ENCODE data around the gene SNRPD3. TPM values are rescaled to one million over a fixed set of nuclear protein-coding genes. Genes with fewer than 3 reads are reported as not detected.

The SNRPD3 gene
- total and polyA plus RNA-seq, 2 donors (not counting 3 experiments of a cell fraction or from before 2014, with no cell fraction given), result 121 to 253 TPM

DNA sequence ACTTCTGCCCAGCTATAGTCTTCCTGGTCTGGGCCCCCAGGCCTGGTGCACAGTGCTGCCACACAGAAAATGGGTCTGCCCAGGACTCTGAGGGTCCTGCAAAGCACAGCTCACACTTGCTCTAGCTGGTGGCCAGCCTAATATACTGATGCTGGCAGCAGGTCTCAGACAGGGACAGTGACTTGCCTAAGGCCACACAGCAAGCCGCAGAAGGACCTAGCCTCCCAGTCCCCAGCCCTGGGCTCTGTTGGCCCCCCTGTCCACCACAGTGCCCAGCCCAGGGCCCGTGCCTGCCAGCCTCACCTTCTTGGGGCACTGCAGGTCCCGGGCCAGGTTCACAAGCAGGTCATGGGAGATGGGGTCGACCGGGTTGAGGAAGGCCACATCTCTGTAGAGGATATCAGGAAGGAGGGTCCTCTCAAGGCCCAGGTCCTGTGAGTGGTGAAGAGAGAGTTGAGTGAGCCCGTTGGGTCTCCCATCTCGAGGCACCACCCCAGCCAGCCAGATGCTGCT lies 33.8 kb downstream of the SNRPD3 start:
- H4K20me1 ChIP-seq (replicated peaks; ENCODE audit: control insufficient read depth, extremely low read depth, insufficient read depth, low read length), result no peaks in the 10 kb centered on the region
- H3K27ac ChIP-seq (ENCODE audit: insufficient read depth, low read depth, low read length), result no peak overlapping the region
- DNase-seq (ENCODE audit: low read depth, low spot score), result no peak
- H3K36me3 ChIP-seq (ENCODE audit: control insufficient read depth in 2 of 2, extremely low read depth in 1 of 2, insufficient read depth in 2 of 2, low read length in 2 of 2), result peaks cover 0 to 3% of the 10 kb centered on the region in 2 experiments
- H3K9me3 ChIP-seq (replicated peaks; ENCODE audit: control insufficient read depth, insufficient read depth, low read length), result no peaks in the 10 kb centered on the region
- no peak overlapping the region for H3K4me2 ChIP-seq (ENCODE audit: insufficient read depth, low read length)
- FAIRE-seq, result no peak
- no TSS peak for BruUV-seq (replicated peaks)
- H3K9me1 ChIP-seq (replicated peaks; ENCODE audit: control insufficient read depth, extremely low read depth, insufficient read depth, low read length), result no peaks in the 10 kb centered on the region
- no peaks in the 10 kb centered on the region for H3K79me2 ChIP-seq (ENCODE audit: control insufficient read depth, insufficient read depth, low read length)
- H3K9ac ChIP-seq (replicated peaks; ENCODE audit: extremely low read depth, insufficient read depth, low read length), result no peak overlapping the region
- intact Hi-C loops (cut with micrococcal nuclease) (no loop called here), dilution Hi-C loops (cut with MboI; ENCODE audit: extremely low pct_ligation_motif_present, low sequenced_read_pairs) (no loop called here)
- ChIA-PET POLR2A (no interaction called here), CTCF (interaction anchor here (1.4 kb wide), 1 partner anchor 214 kb away, joined by 3 read pairs; no protein-coding TSS in a partner anchor)
- H3K4me1 ChIP-seq (ENCODE audit: control insufficient read depth, extremely low read depth, insufficient read depth, low read length), result peaks cover 7% of the 10 kb centered on the region
- no peaks in the 10 kb centered on the region for H3K27me3 ChIP-seq (ENCODE audit: control insufficient read depth in 2 of 2, insufficient read depth in 2 of 2, low read length in 2 of 2)
- no peak for TF ChIP-seq FOS (IDR thresholded peaks at IDR 0.05; ENCODE audit: borderline replicate concordance, insufficient read depth, low read length)
- TF ChIP-seq CTCF (IDR thresholded peaks at IDR 0.05; ENCODE audit: extremely low read depth in 1 of 2, insufficient read depth in 1 of 2, low read depth in 1 of 2, low read length in 2 of 2), result no peak
- TF ChIP-seq, protein P1, sequence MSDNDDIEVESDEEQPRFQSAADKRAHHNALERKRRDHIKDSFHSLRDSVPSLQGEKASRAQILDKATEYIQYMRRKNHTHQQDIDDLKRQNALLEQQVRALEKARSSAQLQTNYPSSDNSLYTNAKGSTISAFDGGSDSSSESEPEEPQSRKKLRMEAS (IDR thresholded peaks at IDR 0.05; ENCODE audit: insufficient read depth, insufficient read length), result no peak
- no peak for TF ChIP-seq EZH2 (IDR thresholded peaks at IDR 0.05; ENCODE audit: borderline replicate concordance, low read depth, low read length, severe bottlenecking)
- TF ChIP-seq POLR2A (IDR thresholded peaks at IDR 0.05; ENCODE audit: low read depth, low read length), result no peak
- H3K4me3 ChIP-seq (replicated peaks in 1 of 3; ENCODE audit: insufficient read depth in 1 of 3, low read depth in 1 of 3, low read length in 3 of 3), result no peak overlapping the region
- H2AFZ ChIP-seq (ENCODE audit: low read depth, low read length), result no peak overlapping the region

Measured in endothelial cell of umbilical vein (primary cell).